Liver (tissue), 3 donors: ENCODE measurements around the gene VWA3A.
"Not testable (repeated sequence)": the region's sequence is repeated elsewhere in the genome, so short reads cannot be mapped to it uniquely, and the experiment has no call there.

Experiments used
- JUND ChIP-seq, 2 donors: IDR thresholded peaks; 2 replicates each; pipeline ENCODE4 v1.6.1; 2016; ENCODE audit warnings: antibody characterized with exemption in 2 of 2
- TF ChIP-seq, protein P1 (sequence below): fragments of 150-350 bp; IDR thresholded peaks from 2 replicates; pipeline ENCODE4 v1.5.1; 2017; ENCODE audit warnings: improper control_type of control experiment, low read depth, low read length; ENCODE audit not compliant: missing input control
- donor health status: healthy.
- donor health status: healthy.

DNA sequence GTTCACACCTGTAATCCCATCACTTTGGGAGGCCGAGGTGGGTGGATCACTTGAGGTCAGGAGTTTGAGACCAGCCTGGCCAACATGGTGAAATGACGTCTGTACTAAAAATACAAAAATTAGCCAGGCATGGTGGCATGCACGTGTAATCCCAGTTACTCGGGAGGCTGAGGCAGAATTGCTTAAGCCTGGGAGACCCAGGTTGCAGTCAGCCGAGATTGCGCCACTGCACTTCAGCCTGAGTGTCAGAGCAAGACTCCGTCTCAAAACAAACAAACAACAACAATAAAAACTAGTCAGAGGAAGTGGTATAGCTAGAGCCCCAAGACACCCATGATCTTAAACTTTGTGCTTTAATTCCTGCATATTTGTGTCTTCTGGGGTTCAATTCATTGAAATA is 60.7 kb downstream of the VWA3A start:
- not testable (repeated sequence) for TF ChIP-seq JUND (IDR thresholded peaks at IDR 0.05)
- TF ChIP-seq, protein P1, sequence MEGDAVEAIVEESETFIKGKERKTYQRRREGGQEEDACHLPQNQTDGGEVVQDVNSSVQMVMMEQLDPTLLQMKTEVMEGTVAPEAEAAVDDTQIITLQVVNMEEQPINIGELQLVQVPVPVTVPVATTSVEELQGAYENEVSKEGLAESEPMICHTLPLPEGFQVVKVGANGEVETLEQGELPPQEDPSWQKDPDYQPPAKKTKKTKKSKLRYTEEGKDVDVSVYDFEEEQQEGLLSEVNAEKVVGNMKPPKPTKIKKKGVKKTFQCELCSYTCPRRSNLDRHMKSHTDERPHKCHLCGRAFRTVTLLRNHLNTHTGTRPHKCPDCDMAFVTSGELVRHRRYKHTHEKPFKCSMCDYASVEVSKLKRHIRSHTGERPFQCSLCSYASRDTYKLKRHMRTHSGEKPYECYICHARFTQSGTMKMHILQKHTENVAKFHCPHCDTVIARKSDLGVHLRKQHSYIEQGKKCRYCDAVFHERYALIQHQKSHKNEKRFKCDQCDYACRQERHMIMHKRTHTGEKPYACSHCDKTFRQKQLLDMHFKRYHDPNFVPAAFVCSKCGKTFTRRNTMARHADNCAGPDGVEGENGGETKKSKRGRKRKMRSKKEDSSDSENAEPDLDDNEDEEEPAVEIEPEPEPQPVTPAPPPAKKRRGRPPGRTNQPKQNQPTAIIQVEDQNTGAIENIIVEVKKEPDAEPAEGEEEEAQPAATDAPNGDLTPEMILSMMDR, result not testable (repeated sequence)
